Fibroblast of peridontal ligament (primary cell): ENCODE data around the gene CHD9.
"Not testable (repeated sequence)": the region's sequence is repeated elsewhere in the genome, so short reads cannot be mapped to it uniquely, and the experiment has no call there.

Experiments used
- DNase-seq: peaks from one replicate; pipeline ENCODE4 v3.0.0-alpha.2; 2010; ENCODE audit errors: extremely low read depth

Gene CHD9

DNA sequence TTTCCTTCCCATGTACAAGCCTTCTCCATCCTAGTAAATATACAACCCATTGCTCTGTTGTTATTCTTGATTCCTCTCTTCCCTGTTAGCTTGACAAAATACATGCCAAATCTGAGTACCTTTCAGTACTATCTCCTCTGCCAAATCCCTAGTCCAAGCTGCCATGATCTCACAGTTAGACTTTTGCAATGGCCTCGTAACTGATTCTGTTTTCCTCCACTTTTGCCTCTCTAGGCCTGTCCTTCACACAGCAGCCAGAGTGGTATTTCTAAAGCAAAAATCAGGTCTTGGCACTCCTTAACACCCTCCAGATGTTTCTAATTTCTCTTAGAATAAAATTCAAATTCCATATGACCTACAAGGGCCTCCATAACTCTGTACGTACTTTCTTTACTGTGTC, 226.5 kb downstream of the CHD9 start:
- peak; percentile 65 for DNase-seq

DNA sequence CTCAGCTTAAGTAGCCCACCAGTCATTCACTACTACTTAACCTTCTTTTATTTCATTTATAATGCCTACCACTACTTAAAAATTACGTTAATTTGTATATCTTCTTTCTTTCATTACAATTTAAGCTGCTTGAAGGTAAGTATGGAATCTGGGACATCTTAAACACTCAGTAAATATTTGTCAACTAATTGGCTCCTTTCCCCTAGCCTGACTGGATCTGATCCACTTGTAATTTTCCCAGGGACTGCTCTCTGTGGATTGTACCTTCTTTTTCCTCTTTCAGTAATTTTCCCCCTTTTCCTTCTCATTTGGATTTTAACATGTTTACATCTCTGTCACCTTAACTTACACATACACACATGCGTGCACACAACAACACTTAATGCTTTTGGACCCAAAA, 227.1 kb downstream of the CHD9 start:
- no peak for DNase-seq

DNA sequence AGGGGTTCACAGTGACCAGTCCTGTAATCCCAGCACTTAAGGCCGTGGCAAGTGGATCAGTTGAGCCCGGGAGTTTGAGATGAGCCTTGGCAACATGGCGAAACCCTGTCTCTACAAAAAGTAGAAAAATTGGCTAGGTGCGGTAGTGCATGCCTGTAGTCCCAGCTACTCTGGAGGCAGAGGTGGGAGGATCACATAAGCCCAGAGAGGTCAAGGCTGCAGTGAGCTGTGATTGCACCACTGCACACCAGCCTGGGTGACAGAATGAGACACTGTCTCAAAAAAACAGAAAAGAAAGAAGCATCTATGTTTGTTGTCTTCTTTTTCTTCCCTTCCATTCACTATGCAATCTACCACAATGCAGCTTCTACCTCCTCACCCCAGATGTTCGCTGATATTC, 227.5 kb downstream of the CHD9 start:
- DNase-seq: no peak

DNA sequence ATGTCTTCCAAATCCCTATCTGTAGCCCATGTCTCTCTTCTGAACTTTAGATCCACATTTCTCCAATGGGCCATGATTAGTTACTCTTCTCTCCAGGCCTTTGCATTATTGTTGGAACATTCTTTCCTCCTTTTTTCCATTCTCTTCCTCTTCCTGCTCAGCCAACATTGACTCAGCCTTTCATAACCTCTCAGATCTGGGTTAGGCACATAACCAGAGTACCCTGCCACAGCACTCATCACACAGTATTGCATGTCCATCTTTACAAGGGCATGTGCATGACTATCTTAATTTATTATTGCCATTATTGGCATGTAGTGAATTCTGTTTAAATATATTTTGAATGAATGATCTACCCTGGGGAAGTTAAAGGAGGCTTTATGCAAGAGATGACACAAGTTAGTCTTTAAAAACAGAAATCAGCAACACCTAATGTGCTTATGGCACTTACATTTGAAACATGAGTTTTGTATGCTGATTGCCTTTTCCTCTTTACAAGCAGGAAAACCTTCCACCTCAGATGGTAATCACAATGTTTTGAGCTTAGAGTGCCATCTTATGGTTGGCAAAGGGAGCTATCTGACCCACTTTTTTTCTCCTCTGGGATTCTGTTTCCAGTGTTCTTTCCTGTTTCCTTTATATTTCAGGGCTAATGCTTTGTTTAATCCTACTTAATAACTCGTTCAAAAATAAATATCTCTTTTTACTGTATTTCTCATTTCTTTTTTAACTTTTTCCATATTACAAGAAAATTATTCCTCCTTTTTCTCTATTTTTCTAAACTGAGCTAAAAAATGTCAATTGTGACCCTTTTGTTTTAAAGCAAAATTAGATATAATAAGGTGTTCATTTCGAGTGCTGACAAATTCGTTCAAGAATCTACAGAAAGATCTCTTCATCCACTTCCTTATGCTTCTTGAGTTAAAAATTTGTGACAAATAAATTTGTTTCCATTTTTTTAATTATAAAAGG, 228.5 kb downstream of the CHD9 start:
- DNase-seq: peak; percentile 68

DNA sequence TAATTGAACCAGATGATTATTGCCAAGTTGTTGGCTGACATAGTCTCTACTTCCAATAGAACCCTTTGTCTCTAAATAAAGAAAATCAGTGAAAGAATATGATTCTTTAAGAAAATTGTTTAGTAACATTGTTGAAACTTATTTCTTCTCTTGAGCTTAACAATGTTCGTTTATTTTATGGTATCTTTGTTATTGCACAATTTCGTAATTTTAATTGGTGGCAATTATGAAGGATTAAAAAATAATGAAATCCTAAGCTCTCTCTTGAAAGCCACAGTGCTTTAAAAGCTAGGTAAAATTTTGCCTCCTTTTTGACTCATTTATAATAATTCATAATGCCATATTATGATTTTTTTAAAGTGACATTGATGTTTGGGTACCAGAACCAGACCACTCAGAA, 230.4 kb downstream of the CHD9 start:
- no peak for DNase-seq

DNA sequence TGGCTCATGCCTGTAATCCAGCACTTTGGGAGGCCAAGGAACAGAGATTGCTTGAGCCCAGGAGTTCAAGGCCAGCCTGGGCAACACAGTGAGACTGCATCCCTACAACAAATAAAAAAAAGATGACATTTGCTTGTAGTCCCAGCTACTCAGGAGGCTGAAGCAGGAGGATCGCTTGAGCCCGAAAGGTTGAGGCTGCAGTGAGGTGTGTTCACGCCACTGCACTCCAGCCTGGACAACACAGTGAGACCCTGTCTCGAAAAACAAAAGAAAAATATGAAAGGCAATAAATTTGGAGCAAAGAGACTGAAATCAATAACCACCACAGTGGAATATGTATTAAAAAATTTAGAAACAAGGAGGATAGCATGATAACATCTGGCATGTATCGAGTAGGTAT, 235.7 kb downstream of the CHD9 start:
- no peak for DNase-seq

DNA sequence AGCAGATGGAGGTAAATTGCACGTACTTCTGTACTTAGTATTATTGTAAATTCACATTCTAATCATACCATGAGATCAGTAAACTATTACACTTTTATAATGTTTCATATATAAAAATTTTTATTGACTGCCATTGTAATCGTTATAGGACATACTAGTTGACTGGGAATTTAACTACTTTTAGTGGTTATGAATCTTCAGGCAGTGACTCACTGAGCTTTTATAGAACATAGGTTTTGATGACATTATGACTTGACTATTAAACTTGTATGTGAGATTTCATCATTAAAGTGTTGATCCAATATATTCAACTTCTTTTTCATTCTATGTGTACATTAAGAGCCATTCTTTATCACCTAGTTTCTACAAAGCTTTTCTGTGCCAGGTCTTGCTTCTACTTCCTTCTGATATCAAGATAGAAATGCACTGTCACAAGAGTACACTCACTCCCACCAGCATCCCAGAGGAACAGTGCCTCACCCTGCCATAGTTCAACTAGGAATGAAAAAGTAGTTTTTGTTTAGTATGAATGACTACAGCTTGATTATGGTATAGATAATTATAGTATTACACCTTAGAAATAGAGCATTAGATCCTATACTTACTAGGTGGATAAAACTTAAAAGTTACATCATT, 237.1 kb downstream of the CHD9 start:
- peak; percentile 12 for DNase-seq

DNA sequence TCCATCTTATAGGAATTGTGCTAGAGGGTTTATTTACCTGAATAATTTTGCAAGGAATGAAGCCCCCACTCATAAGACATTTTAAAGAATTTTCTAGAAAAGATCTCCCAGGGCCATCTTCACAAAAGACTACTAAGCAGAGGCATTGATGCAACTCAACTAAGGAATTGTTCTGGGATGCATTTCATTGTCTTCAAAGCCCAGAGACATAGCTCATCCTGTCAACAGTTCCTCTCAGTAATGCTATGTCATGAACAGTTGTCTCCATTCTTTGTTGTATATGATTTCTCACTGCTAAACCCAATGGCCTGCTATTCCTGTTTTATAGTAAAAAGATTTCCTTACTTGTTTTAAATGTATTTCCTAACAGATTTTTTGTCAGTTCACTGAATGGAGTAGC, 242.7 kb downstream of the CHD9 start:
- no peak for DNase-seq

DNA sequence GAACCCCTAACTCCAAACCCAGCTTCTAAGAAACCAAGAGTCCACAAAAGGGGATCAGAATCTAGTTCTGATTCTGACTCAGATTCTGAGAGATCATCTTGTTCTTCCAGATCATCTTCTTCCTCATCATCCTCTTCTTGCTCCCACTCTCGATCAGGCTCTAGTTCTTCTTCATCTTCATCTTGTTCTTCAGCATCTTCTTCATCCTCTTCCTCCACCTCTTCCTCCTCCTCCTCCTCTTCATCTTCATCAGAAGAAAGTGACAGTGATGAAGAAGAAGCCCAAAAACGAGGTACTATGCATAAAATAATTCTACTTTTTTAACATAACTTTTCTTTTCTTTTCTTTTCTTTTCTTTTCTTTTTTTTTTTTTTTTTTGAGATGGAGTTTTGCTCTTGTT, 249.5 kb downstream of the CHD9 start:
- DNase-seq: no peak

DNA sequence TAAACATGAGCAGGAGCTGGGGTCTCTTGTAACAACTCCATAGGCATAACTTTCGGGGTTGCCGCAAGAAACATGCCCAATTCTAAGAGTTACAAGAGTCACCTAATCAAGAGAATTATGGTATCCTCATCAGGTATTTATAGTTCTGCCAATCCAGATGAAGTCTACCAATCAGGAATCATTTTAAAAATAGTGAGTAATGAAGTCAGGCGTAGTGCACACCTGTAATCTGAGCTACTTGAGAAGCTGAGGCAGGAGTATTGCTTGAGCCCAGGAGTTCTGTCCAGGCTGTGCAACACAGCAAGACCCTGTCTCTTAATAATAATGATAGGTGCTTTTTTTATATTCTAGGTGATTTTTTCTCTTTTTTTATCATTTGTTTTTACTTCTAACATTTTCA, 251.0 kb downstream of the CHD9 start:
- DNase-seq: no peak

DNA sequence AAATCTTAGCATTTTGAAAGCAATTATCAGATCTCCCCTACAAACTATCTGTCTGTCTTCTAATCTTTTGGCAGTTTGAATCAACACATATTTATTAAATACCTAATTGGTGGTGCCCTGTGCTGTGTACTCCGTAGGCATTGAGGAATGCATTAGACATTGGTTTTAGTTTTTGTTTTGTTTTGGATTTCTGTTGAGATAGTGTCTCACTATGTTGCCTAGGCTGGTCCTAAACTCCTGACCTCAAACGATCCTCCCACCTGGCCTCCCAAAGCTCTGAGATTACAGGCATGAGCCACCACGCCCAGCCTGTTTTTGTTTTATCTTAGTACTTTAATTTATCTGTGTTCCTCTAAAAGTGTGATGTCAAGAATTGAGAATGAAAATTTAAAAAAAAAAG, 254.7 kb downstream of the CHD9 start:
- DNase-seq: no peak

DNA sequence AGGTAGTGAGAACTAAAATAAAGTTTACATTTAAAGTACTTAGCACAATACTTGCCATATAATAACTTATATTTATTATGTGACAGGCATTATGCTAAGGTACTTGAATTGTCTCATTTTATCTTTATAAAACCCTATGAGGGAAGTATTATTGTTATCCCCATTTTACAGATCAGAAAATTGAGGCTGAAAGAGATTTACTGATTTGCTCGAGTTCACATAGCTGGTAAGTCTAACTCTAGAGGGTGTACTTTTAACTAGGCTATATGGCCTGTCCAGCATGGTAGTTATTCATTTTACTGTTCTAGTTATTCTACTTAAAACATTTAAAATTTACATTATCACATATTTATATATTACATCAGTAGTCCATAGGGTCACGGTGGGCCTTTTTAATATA, 266.2 kb downstream of the CHD9 start:
- DNase-seq: no peak

DNA sequence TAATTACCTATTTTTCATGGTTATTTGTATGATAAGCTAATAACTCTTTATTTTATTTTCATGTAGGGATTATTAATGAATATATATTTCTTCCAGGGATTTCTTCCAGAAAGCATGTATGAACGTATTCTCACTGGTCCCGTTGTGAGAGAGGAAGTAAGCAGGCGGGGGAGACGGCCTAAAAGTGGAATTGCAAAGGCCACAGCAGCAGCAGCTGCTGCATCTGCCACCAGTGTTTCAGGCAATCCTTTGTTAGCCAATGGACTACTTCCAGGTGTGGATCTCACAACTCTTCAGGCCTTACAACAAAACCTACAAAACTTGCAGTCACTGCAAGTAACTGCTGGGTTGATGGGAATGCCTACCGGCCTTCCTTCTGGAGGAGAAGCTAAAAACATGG, 269.1 kb downstream of the CHD9 start:
- no peak for DNase-seq

DNA sequence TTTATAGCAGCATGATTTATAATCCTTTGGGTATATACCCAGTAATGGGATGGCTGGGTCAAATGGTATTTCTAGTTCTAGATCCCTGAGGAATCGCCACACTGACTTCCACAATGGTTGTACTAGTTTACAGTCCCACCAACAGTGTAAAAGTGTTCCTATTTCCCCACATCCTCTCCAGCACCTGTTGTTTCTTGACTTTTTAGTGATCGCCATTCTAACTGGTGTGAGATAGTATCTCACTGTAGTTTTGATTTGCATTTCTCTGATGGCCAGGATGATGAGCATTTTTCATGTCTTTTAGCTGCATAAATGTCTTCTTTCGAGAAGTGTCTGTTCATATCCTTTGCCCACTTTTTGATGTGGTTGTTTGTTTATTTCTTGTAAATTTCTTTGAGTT, 276.2 kb downstream of the CHD9 start:
- DNase-seq: not testable (repeated sequence)

DNA sequence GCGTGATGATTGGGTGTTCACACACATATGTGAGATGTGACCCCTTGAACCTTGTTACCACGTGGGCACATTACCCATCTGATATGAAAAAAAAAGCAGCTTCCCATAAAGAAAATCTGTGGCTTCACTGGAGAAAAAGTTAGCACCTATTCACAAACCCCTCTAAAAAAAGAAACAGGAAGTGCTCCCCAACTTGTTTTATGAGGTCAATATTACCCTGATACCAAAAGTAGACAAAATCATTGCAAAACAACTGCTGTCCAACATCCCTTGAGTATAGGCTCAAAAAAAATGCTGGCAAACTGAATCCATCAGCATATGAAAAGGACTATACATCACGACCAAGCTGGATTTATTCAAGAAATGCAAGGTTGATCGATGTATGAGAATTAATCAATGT, 279.8 kb downstream of the CHD9 start:
- DNase-seq: no peak

DNA sequence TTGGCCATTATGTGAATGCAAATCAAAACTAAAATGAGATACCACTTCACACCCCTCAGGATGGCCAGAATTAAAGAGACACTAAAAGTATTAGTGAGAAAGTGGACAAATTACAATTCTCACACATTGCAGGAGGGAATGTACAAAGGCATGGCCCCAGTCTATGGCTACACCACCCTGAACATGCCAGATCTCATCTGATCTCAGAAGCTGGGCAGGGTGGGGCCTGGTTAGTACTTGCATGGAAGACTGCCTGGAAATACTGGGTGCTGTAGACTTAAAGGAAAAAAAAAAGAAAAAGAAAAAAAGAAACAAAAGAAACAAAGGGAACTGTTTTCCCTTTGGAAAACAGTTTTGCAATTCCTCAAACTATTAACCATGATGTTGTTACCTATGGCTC, 282.5 kb downstream of the CHD9 start:
- no peak for DNase-seq

DNA sequence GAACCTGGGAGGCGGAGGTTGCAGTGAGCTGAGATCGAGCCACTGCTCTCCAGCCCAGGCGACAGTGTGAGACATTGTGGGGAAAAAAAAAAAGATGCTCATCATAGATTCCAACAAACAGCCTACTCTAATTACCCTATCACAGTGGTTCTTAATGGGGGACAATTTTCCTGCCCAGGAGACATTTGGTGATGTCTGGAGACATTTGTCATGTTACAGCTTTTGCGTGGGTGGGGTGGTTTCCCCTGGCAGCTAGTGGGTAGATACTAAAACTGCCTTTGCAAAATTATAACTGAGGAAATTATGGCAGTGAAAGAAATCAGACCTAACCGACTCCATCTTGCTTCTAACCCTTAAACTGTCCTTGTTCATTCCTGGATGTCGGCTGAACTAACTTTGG, 287.0 kb downstream of the CHD9 start:
- DNase-seq: no peak

DNA sequence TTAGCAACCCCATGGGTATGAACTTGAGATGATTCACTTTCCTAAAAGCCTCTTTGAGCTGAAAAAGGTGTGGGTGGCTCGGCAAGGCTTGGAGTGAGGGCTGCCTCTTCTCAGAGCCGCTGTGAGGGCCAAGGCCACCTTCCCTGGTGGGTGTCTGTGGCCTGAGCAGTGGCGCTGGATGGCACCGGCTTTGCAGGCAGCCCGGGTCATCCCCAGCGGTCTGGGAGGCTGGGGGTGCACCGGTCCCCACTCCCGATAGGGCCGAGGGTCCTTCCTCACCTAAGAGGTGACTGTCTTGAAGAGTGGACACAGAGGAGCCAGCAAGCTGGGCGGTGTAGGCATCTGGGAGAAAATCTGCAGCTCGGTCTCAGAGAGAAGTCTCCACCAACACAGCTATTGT, 300.3 kb downstream of the CHD9 start:
- DNase-seq: no peak

DNA sequence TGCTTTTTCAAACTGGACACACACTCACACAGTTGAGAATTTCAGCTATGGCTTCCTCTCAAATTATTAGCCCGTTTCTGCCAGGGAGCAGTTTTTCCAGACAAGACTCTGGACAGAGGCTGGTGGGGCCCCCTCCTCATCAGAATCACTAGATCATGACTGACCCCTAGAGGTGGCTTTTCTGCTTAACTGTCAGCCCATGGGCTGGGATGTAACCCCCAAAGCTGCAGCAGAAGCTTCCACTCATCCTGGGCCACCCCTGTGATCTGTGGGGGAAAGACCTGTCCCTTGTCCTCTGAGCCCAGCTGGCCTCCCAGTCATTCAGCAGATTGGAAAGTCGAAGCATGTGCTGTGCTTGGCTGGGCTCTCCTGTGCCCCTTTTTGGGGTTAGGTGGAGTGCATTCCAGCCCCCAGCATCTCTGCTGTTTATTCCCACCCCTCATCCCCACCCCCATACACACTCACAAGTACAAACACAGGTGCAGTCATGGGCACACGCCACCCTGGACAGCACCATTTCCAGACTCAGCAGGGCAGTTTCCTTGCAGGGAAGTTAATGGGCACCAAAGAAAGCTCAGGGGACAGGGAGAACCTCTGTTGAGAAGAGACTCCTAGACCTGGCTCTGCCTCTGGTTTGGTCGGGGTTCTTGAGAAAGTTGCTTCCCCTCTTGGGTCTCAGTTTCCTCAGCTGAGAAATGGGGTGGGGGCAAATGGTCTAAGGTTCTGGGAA, 301.9 kb downstream of the CHD9 start:
- DNase-seq: no peak

DNA sequence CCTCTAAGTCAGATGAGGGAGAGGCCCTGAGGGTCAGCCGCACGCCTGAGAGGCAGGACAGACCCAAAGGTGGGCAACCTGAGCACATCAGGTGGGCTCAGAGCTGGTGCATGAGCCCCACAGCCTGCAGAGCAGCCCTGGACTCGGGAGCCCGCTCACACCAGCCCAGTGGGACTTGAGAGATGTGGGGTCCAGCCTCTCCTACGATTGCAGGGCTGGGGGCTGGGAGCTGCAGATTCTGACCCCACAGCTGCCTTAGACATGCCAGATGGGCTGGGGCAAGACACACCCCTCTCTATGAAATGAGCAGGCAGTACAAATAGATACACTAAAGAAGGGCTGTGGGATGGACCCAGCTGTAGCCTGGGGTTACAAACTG, 302.4 kb downstream of the CHD9 start:
- DNase-seq: no peak

DNA sequence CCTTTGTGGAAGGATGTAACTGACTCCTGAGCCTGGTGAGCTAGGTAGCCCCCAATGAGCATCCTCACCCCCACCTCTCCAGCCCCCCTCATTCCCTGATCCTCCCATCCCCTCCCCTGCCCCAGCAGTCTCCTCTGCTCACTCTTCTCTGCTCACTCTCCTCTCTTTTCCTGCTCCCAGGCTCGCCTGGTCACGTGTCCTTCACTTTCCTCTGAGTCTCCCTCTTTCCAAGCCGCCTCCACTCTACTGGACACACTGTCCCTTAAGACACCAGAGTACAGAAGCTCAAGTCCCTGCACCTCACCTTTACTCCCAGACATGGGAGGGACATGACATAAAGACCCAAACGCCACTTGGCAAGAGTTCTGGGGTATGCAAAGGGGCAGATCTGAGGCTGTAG, 303.2 kb downstream of the CHD9 start:
- DNase-seq: no peak

DNA sequence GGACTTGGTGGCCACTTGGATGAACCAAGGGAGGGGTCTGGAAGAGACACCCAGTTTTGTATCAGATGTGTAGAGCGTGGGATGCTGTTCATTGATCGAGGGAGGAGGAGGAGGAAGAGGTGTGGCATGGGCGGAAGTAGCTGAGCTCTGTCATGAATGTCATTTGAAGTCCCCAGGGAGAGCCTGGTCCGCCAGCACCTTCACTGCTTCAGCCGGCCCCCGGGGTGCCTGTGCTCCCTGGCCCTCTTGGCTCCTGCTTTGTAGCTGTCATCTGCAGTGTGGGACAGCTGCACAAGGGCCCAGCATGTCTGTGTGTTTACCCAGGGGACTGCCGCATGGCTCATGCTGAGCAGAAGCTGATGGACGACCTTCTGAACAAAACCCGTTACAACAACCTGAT, 304.1 kb downstream of the CHD9 start:
- DNase-seq: no peak

DNA sequence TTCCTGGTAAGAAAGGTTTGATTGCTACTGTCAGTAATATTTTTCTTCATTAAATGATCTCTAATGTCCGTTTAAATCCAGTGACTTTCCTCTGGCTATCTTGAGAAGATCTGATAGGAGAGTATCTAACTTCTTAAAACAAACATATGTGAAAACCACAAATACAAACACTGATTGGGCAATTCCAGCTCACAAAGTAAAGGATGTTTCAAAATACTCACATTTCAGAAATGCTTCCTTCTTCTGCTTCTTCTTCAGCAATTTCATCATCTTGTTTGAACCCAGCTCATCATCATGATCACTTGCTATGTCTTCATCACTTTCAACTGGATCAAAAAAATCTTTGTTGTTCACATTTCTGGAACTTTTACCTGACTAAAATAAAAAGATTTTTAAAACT, 315.1 kb downstream of the CHD9 start:
- peak; percentile 21 for DNase-seq
